GM18951 (cell line): ENCODE results near the gene YLPM1.

Source experiments
- POLR2A ChIP-seq: IDR thresholded peaks from 4 replicates; pipeline ENCODE4 v1.6.1; 2011; ENCODE audit warnings: mild to moderate bottlenecking; ENCODE audit not compliant: insufficient read length, insufficient read depth; ENCODE audit errors: extremely low read depth
- in situ Hi-C: fragments of 300-500 bp; cut with MboI; formaldehyde crosslinking; loops from one replicate; pipeline ENCODE4 v1.12.0; 2022; ENCODE audit warnings: low sequenced_read_pairs, mixed read lengths, inconsistent platforms; ENCODE audit not compliant: unreplicated experiment

The YLPM1 gene

GRCh38 chr14:74859757-74860552 is 96.8 kb downstream of the YLPM1 start:
- in situ Hi-C loops: no loop called here
- TF ChIP-seq POLR2A: no peak

GRCh38 chr14:74860899-74861733 is 98.0 kb downstream of the YLPM1 start:
- TF ChIP-seq POLR2A: no peak
- in situ Hi-C loops: no loop called here

GRCh38 chr14:74861734-74862090 is 98.6 kb downstream of the YLPM1 start:
- in situ Hi-C loops: no loop called here
- TF ChIP-seq POLR2A: no peak

- in situ Hi-C loops: no loop called here
- no peak for TF ChIP-seq POLR2A
Measured at GRCh38 chr14:74863274-74863673, 100.2 kb downstream of the YLPM1 start.

- in situ Hi-C loops: no loop called here
- TF ChIP-seq POLR2A: no peak
Measured at GRCh38 chr14:74864198-74864597, 101.1 kb downstream of the YLPM1 start.

GRCh38 chr14:74865156-74865555 is 102.0 kb downstream of the YLPM1 start:
- no peak for TF ChIP-seq POLR2A
- in situ Hi-C loops: no loop called here

GRCh38 chr14:74866708-74867389 is 103.7 kb downstream of the YLPM1 start:
- no peak for TF ChIP-seq POLR2A
- in situ Hi-C loops: no loop called here

GRCh38 chr14:74867673-74868072 is 104.6 kb downstream of the YLPM1 start:
- in situ Hi-C loops: no loop called here
- no peak for TF ChIP-seq POLR2A

- in situ Hi-C loops: no loop called here
- TF ChIP-seq POLR2A: no peak
Measured at GRCh38 chr14:74868739-74869138, 105.6 kb downstream of the YLPM1 start.

GRCh38 chr14:74871819-74872218 is 108.7 kb downstream of the YLPM1 start:
- TF ChIP-seq POLR2A: no peak
- in situ Hi-C loops: no loop called here

GRCh38 chr14:74875204-74875603 is 112.1 kb downstream of the YLPM1 start:
- in situ Hi-C loops: no loop called here
- TF ChIP-seq POLR2A: no peak

GRCh38 chr14:74875941-74876913 is 113.1 kb downstream of the YLPM1 start, which contains the start of gene PROX2:
PROX2 (minus strand) TSS chr14:74876145; CDS start chr14:74863834, 12,311 bp downstream.
- in situ Hi-C loops: no loop called here
- TF ChIP-seq POLR2A: no peak
